Medulla oblongata (tissue), 1 donor: ENCODE data around the gene SLC26A9.

Experiments
- DNase-seq: peaks from one replicate; pipeline ENCODE4 v3.0.0-alpha.2; 2015; ENCODE audit errors: extremely low spot score

SLC26A9 gene

DNA sequence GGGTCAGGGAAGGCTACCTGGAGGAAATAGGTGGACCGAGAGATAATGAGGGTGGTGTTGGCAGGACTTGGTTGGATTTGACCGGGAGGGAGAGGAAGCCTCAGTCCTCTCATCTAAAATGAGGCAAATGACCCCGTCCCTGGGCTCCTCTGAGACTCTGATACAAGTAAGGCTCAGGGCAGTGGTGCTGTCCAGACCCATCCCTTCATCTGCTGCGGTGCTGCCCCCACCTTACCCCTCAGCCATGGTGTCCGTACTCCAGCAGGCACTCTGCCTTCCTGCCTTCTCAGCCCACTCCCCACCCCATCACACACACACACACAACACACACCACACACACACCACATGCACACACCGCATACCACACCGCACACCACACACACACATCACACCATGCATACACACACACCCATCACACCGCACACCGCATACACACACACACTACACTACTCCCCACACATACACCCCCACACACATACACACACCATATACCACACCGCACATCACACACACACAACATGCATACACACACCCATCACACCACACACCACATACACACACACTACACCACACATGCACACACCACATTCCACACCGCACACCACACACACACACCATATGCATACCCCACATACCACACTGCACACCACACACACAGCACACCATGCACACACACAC lies 29.4 kb upstream of the SLC26A9 start:
- no peak for DNase-seq

GRCh38 chr1:205972081-205972480 lies 28.8 kb upstream of the SLC26A9 start:
- no peak for DNase-seq

DNA sequence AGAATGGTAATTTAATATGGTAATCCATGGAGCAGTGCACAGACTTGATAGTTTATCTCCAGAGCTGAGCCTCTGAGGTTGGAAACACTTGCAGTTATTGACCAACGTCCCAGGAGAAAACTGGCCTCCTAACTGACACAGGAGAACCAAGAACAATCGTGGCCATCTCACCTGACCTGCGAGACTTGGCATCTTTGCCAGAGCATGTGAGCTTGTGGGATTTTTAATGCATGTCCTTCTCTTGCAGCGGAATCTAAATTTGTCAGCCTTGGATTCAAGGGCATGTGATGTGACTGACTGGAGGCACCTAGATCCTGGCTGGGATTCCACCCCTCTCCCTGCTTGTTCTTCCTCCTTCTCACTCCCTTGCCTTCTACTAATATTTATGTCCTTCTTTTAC lies 27.8 kb upstream of the SLC26A9 start:
- no peak for DNase-seq

- DNase-seq: no peak
Observed at GRCh38 chr1:205970486-205970885, 27.2 kb upstream of the SLC26A9 start.

DNA sequence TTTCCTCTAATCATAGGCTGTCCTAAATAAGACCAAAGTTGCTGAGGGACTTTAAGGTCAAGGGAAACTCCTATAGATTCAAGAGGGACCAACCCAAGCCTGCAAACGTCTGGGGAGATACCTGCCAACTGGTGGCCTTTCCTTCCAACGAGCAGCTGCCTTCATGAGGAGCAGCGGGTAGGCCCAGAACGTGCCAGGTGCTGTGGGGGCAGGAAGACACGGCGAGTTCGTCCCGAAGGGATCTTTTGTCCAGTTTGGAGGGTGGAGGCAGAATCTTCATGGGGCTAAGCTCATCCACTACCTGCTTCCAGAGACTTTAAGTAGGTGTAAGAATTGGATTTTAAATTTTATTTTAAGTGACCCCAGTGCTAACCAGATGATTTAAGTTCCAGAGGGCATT lies 26.0 kb upstream of the SLC26A9 start:
- no peak for DNase-seq

- DNase-seq: no peak
Observed at GRCh38 chr1:205967554-205968335, 24.5 kb upstream of the SLC26A9 start.

GRCh38 chr1:205965036-205965884 lies 22.0 kb upstream of the SLC26A9 start:
- DNase-seq: no peak

DNA sequence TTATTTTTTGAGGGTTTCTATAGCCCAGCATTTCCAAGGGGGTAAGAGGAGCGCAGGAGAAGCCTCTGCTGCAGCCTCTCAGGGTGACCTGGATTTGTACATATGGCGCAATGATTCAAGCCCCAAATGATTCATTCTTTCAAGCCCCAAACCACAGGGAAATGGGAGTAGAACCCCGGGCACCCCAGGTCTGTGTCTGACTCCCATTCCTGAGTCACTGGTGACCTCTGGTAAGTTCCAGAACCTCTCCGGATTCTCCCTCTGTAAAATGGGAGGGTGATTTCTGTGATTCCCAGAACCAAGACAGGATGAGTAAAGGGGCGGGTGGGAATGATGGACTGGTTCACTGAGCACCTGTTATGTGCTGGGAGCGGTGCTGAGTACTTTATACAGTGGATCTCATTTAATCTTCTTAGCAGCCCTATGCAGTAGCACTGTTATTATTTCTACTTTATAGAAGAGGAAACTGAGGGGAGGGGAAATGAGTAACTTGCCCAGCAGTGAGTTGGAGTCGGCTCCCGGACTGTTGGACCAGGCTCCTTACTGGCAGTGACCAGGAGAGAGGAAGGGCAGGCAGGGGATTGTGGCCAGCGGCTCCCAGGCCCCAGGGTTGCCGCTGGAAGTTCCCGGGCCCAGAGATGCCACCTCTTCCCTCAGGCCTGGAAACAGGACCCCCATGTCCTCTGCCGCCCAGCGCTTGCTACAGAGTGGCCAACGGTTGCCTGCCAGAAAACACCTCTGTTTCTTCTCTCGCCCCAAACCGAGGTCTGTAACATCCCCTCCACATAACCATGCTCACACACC lies 20.3 kb upstream of the SLC26A9 start:
- no peak for DNase-seq

- DNase-seq: no peak
Observed at GRCh38 chr1:205962821-205963221, 19.6 kb upstream of the SLC26A9 start.

DNA sequence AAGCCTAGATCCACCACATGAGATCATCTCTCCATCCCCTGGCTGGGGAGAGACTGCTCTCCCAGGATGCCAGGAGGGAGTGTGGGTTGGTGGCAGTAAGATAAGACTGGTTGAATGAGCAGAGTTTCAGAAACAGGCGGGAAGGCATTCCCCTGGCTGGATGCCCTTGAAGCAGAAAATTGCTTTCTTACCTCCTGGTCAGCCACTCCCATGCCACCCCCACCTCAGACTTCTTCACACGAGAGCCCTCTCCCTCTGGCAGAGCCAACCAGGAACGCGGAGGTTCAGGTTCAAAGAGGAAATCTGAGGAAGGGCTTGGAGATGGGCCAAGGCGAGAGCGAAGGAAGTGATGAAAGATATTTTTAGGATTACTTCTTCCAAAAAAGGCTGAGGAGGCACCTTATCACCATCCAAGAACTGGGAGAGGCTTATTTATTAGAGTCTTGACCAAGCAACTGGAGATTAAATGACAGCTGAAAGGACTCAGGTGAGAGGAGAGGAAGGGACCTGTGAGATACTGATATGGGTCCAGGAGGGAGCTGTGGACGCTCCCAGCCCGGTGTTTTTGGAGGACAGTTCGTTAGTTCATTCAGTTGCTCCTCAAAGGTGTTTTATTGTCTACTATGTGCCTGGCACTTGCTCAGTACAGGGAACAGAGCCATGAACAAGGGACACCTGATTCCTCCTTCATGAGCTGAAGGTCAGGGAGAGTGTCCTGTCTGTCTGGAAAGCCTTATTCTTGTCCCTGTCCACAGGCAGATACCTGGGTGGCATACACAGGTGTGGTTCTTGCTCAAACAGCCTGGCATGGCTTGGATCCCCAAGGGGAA lies 18.9 kb upstream of the SLC26A9 start:
- DNase-seq: no peak

DNA sequence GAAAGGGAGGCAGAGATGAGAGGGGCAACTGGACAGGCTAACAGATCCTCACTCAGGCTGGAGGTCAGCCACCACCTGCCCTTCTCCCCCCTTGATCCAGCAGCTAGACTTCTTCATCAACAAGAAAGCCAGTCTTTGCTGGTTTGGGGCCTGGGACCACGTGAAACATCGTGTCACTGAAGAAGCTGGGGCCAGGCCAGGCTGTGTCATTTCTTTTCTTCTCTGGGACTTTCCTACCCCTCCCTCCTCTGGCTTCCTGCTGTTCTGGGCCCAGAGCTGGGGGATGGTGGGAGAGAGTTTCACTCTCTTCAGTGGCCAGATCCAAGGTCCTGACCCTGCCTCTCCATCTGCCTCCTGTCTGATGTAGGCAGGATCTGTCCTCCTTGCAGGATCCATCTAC lies 18.1 kb upstream of the SLC26A9 start:
- DNase-seq: peak; percentile 66

DNA sequence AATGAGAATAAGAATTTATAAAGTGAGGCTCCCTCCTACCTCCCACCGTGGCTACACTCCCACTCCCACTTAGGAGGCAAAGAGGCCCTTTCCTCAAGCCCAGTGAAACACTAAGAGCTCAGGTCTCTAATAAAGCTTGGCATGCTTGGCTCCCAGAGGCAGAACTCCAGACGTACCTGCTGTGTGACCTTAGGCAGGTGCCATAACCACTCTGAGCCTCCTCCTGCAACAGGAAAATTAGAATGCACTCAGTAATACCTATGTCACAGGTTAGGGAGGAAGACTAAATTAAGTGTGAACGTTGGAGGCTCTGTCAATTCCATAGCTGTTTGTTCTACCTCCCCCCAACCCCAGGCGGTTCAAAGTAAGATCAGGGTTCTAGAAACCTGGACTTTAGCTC lies 16.5 kb upstream of the SLC26A9 start:
- DNase-seq: no peak

GRCh38 chr1:205955499-205955898 lies 12.2 kb upstream of the SLC26A9 start:
- no peak for DNase-seq

DNA sequence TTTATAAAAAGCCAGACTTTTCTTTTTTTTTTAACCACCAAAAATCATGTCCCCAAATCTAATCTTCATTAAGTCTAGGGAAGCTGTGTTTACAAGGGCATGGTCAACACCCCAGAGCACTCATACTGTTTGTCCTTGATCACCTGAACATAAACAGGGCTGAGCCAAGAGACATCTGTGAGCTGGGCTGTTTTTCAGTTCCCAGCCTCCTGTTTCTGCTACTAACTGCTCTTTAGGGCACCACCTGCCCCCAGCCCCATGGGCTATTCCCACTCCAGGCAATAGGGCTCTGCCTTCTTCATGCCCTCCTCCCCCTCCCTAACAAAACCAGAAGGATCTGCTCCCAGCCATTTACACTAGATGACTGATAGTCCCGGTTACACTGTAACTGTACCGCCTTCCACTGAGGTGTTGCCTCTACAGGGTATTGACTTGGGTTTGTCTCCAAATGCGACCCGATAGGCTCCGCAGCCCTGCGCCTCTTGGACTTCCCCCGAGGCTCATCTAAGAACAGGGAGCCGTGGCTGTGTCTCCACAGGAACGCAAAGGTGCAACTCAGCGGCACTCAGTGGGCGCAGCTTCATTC lies 11.7 kb upstream of the SLC26A9 start:
- no peak for DNase-seq

DNA sequence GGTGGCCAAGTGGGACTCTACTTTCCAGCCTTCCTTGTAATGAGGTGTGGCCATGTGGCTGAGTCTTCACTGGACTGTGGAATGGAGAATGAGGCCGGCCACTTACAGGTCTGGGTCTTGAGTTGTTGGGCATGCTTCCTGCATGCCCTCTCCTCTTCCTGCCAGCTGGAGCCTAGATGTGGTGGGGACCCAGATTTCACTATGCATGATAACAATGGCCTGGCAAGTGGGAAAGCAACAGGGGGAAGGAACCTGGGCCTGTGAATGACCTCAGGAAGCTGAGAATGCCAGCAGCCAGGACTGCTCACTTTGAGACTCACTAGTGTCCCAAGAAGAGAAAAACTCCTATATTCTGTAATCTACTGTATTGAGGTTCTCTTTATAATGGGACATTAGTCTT lies 8.5 kb upstream of the SLC26A9 start:
- no peak for DNase-seq

- no peak for DNase-seq
Observed at GRCh38 chr1:205950826-205951549, 7.7 kb upstream of the SLC26A9 start.

GRCh38 chr1:205950280-205950679 lies 7.0 kb upstream of the SLC26A9 start:
- DNase-seq: peak; percentile 85

DNA sequence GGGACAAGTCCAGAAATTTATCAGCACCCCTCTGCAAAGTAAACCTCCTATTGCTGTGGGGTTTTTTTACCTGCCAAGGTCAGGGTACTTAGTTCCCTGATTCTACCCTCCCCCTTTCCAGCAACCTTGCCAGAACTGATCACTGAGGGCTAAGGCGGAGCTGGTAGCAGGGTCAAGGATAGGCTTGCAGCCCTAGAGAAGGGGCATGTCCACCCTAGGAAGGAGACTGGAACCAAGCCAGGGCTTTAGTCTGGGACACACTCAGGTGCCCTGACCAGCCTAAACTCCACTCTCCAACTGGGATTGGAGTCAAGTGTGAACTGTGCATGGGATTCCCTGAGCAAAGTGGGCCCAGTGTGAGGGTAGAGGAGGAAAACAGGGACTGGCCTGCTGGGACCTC lies 6.5 kb upstream of the SLC26A9 start:
- DNase-seq: no peak

DNA sequence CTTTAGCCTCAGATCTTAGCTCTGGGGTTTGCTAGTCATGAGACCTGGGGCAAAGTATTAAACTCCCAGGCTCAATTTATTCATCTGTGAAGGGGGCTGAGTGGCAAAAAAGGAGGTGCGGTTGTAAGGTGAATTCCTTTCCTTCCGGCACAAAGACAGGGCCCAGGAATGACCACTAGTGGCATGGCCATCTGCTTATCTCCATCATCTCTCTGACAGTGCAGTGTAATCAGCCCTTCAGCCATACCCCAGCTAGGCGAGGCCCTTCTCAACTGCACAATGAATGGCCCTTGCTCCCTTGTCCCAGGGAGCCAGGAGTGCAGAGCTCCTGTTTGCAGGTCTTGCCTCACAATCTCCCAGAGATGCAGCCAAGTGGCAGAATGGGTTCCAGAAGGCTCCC lies 5.6 kb upstream of the SLC26A9 start:
- DNase-seq: no peak

DNA sequence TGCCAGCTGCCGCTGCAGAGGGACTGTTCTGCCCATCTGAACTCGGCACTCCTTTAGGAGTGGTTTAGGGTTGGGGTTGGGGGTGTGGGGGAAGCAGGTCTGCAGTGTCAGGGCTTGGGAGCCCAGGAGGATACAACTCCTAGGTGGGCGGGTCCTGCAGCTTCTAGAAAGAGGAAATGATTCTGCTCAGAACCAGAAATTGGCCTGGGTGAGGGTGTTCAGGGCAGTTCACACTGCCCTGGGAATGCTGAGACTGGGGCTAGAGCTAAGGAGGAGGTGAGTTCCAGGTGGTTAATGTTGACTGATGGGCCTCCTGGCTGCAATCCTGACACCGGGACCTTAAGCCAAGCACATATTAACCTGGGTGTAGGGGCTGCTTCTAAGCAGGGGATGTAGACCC lies 4.8 kb upstream of the SLC26A9 start:
- DNase-seq: no peak
